Measurements from ENCODE around the gene TRMT44. TPM values are rescaled to one million over a fixed set of nuclear protein-coding genes. Genes with fewer than 3 reads are reported as not detected.

Gene TRMT44
- polyA plus RNA-seq, 3 donors, result 4.9 to 7.5 (median 6.6) TPM

DNA sequence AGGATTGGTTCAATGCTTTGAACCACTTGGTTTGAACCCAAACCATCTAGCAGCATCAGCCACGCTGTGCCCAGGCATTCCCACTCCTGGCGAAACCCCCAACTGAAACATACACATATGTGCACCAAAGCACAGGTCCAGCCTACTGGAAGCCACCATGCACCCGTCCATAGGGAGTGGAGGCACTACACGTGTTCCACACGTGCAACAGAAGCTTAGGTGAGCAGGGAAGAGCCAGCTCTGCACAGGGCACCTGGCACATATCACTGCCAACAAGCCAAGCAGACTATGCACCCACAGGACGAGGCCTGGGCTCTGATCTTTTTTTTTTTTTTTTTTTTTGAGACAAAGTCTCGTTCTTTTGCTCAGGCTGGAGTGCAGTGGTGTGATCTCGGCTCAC, 73.4 kb downstream of the TRMT44 start:
- Mint-ChIP-seq H3K4me3 (no peak overlapping the region), H3K9me3 (peaks cover 0 to 4% (median 0%) of the 10 kb centered on the region in 7 donors), H3K4me1 (no peaks in the 10 kb centered on the region), H3K27ac (no peak overlapping the region), H3K36me3 (no peaks in the 10 kb centered on the region), H3K27me3 (ENCODE audit: low read depth in 3 of 3) (peaks cover 1 to 4% (median 2%) of the 10 kb centered on the region in 3 donors)
- WGBS (ENCODE audit: insufficient coverage), result 85% methylated on average over 6 of the region's 8 CpGs
- no peaks in the 10 kb centered on the region for H3K27me3 ChIP-seq (ENCODE audit: control insufficient read depth in 2 of 2, insufficient read depth in 2 of 2, low read length in 2 of 2)
- no peak overlapping the region for H3K4me2 ChIP-seq (replicated peaks; ENCODE audit: extremely low read depth, low read length, poor library complexity, severe bottlenecking)
- H3K4me1 ChIP-seq (ENCODE audit: control insufficient read depth in 1 of 2, insufficient read depth in 2 of 2, low read length in 2 of 2), result no peaks in the 10 kb centered on the region
- H4K20me1 ChIP-seq (ENCODE audit: insufficient read depth, low read length), result no peaks in the 10 kb centered on the region
- no peak overlapping the region for H3K4me3 ChIP-seq (replicated peaks in 1 of 3; ENCODE audit: low read depth in 2 of 3, low read length in 3 of 3)
- no peak overlapping the region for H2AFZ ChIP-seq (ENCODE audit: insufficient read depth, low read depth, low read length, poor library complexity, severe bottlenecking)
- H3K36me3 ChIP-seq (replicated peaks in 1 of 2; ENCODE audit: control insufficient read depth in 1 of 2, insufficient read depth in 2 of 2, low read length in 2 of 2), result no peaks in the 10 kb centered on the region
- no peak overlapping the region for H3K27ac ChIP-seq (ENCODE audit: low read depth in 1 of 2, low read length in 2 of 2)
- H3K79me2 ChIP-seq (ENCODE audit: insufficient read depth, low read length), result no peaks in the 10 kb centered on the region
- no peak for DNase-seq
- H3K9ac ChIP-seq (ENCODE audit: insufficient read depth, low read length, poor library complexity, severe bottlenecking), result no peak overlapping the region
- intact Hi-C loops (cut with micrococcal nuclease), result no loop called here
- no peaks in the 10 kb centered on the region for H3K9me3 ChIP-seq (replicated peaks in 1 of 2; ENCODE audit: control insufficient read depth in 1 of 2, insufficient read depth in 1 of 2, low read length in 2 of 2)
- TF ChIP-seq, protein P1, sequence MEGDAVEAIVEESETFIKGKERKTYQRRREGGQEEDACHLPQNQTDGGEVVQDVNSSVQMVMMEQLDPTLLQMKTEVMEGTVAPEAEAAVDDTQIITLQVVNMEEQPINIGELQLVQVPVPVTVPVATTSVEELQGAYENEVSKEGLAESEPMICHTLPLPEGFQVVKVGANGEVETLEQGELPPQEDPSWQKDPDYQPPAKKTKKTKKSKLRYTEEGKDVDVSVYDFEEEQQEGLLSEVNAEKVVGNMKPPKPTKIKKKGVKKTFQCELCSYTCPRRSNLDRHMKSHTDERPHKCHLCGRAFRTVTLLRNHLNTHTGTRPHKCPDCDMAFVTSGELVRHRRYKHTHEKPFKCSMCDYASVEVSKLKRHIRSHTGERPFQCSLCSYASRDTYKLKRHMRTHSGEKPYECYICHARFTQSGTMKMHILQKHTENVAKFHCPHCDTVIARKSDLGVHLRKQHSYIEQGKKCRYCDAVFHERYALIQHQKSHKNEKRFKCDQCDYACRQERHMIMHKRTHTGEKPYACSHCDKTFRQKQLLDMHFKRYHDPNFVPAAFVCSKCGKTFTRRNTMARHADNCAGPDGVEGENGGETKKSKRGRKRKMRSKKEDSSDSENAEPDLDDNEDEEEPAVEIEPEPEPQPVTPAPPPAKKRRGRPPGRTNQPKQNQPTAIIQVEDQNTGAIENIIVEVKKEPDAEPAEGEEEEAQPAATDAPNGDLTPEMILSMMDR (IDR thresholded peaks at IDR 0.05), result no peak

DNA sequence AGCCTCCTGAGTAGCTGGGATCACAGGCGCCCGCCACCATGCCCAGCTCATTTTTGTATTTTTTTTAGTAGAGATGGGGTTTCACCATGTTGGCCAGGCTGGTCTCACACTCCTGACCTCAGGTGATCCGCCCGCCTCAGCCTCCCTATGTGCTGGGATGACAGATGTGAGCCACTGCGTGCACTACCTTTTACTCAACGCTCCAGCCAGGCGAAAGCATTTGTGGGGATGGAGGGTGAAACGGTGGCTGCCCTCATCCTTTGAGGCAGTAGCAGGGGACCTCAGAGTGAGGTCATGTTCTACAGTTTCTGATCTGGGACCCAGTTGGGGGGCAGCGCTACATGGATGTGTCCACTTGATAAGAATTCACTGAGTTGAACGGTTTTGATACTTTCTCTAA, 73.8 kb downstream of the TRMT44 start:
- intact Hi-C loops (cut with micrococcal nuclease), result no loop called here

More for the DNA sequence above, 73.8 kb downstream of the TRMT44 start:
- DNase-seq, result no peak
- no peaks in the 10 kb centered on the region for H3K36me3 ChIP-seq (replicated peaks in 1 of 2; ENCODE audit: control insufficient read depth in 1 of 2, insufficient read depth in 2 of 2, low read length in 2 of 2)
- H3K9ac ChIP-seq (ENCODE audit: insufficient read depth, low read length, poor library complexity, severe bottlenecking), result no peak overlapping the region
- H3K27ac Mint-ChIP-seq, result no peak overlapping the region
- TF ChIP-seq, protein P1 (IDR thresholded peaks at IDR 0.05), result no peak
- H3K9me3 ChIP-seq (replicated peaks in 1 of 2; ENCODE audit: control insufficient read depth in 1 of 2, insufficient read depth in 1 of 2, low read length in 2 of 2), result no peaks in the 10 kb centered on the region
- H3K4me3 Mint-ChIP-seq, result no peak overlapping the region
- H3K9me3 Mint-ChIP-seq, result peaks cover 0 to 4% (median 0%) of the 10 kb centered on the region in 7 donors
- no peak overlapping the region for H3K4me2 ChIP-seq (replicated peaks; ENCODE audit: extremely low read depth, low read length, poor library complexity, severe bottlenecking)
- no peaks in the 10 kb centered on the region for H3K4me1 ChIP-seq (ENCODE audit: control insufficient read depth in 1 of 2, insufficient read depth in 2 of 2, low read length in 2 of 2)
- no peaks in the 10 kb centered on the region for H3K4me1 Mint-ChIP-seq
- H3K36me3 Mint-ChIP-seq, result no peaks in the 10 kb centered on the region
- H3K4me3 ChIP-seq (replicated peaks in 1 of 3; ENCODE audit: low read depth in 2 of 3, low read length in 3 of 3), result no peak overlapping the region
- no peaks in the 10 kb centered on the region for H3K27me3 ChIP-seq (ENCODE audit: control insufficient read depth in 2 of 2, insufficient read depth in 2 of 2, low read length in 2 of 2)
- no peak overlapping the region for H3K27ac ChIP-seq (ENCODE audit: low read depth in 1 of 2, low read length in 2 of 2)
- H4K20me1 ChIP-seq (ENCODE audit: insufficient read depth, low read length), result no peaks in the 10 kb centered on the region
- H2AFZ ChIP-seq (ENCODE audit: insufficient read depth, low read depth, low read length, poor library complexity, severe bottlenecking), result no peak overlapping the region
- peaks cover 2 to 4% (median 4%) of the 10 kb centered on the region in 3 donors for H3K27me3 Mint-ChIP-seq (ENCODE audit: low read depth in 3 of 3)
- no peaks in the 10 kb centered on the region for H3K79me2 ChIP-seq (ENCODE audit: insufficient read depth, low read length)
- 90% methylated on average over 6 of the region's 10 CpGs for WGBS (ENCODE audit: insufficient coverage)

Measured in CD14-positive monocyte (primary cell).